HEK293 (cell line): ENCODE measurements around the gene IL1R1.

Experiments used
- CTCF ChIA-PET: fragments of 350-600 bp; formaldehyde crosslinking; extraction: SDS; loops from one replicate; lab custom pipeline; 2021; ENCODE audit warnings: antibody characterized with exemption; lab: Yijun Ruan, JAX
- POLR2A ChIA-PET: fragments of 300-600 bp; formaldehyde crosslinking; extraction: SDS; loops from one replicate; lab custom pipeline; 2020; ENCODE audit warnings: antibody characterized with exemption, inconsistent platforms; lab: Yijun Ruan, JAX
- H3K27ac ChIP-seq: fragments of 200-500 bp; sonication (Bioruptor generic); 2 replicates; pipeline ENCODE4 v1.5.1; 2014; ENCODE audit warnings: low read depth, low read length, control low read depth, inconsistent platforms; ENCODE audit errors: extremely low read depth
- H3K36me3 ChIP-seq, 2 experiments: fragments of 200-500 bp in 1 of 2; sonication (Bioruptor generic) in 1 of 2; 1 replicate in 1 of 2; 2 replicates in 1 of 2; pipeline ENCODE4 v1.5.1; 2014 to 2017; ENCODE audit warnings: inconsistent platforms in 2 of 2, low read length in 2 of 2; ENCODE audit not compliant: control insufficient read depth in 2 of 2, insufficient read depth in 1 of 2
- H3K4me1 ChIP-seq: fragments of 200-500 bp; sonication (Bioruptor generic); 2 replicates; pipeline ENCODE4 v1.5.1; 2014; ENCODE audit warnings: mild to moderate bottlenecking, low read length, inconsistent platforms; ENCODE audit not compliant: control insufficient read depth, insufficient read depth
- H3K4me3 ChIP-seq: 2 replicates; pipeline ENCODE4 v1.5.1; 2011; ENCODE audit warnings: low read depth, mild to moderate bottlenecking, control low read depth, low read length, moderate library complexity
- H3K9me3 ChIP-seq: fragments of 200-500 bp; sonication (Bioruptor generic); 2 replicates; pipeline ENCODE4 v1.5.1; 2014; ENCODE audit warnings: low read depth, low read length, inconsistent platforms; ENCODE audit not compliant: control insufficient read depth, insufficient read depth
- HOXC10 ChIP-seq: sonication (generic); formaldehyde crosslinking; IDR thresholded peaks from 2 replicates; pipeline ENCODE4 v1.8.1; 2023; ENCODE audit warnings: mild to moderate bottlenecking, missing genetic modification reagents
- KLF16 ChIP-seq: fragments of 450-650 bp; formaldehyde crosslinking; IDR thresholded peaks from 2 replicates; pipeline ENCODE4 v1.5.1; 2017; ENCODE audit warnings: missing biosample characterization, missing genetic modification characterization
- SCRT2 ChIP-seq: fragments of 450-650 bp; formaldehyde crosslinking; IDR thresholded peaks from 2 replicates; pipeline ENCODE4 v1.5.1; 2016; ENCODE audit warnings: missing biosample characterization, missing genetic modification characterization
- ZEB2 ChIP-seq: fragments of 450-650 bp; formaldehyde crosslinking; IDR thresholded peaks from 2 replicates; pipeline ENCODE4 v1.5.1; 2016; ENCODE audit warnings: missing biosample characterization, missing genetic modification characterization
- ZFP37 ChIP-seq: fragments of 450-650 bp; formaldehyde crosslinking; IDR thresholded peaks from 2 replicates; pipeline ENCODE4 v1.5.1; 2016; ENCODE audit warnings: missing biosample characterization, missing genetic modification characterization
- ZNF133 ChIP-seq: fragments of 450-650 bp; formaldehyde crosslinking; IDR thresholded peaks from 2 replicates; pipeline ENCODE4 v1.5.1; 2016; ENCODE audit warnings: missing biosample characterization, missing genetic modification characterization
- ZNF140 ChIP-seq: fragments of 450-650 bp; formaldehyde crosslinking; IDR thresholded peaks from 2 replicates; pipeline ENCODE4 v1.5.1; 2016; ENCODE audit warnings: missing biosample characterization, missing genetic modification characterization
- ZNF23 ChIP-seq: fragments of 450-650 bp; formaldehyde crosslinking; IDR thresholded peaks from 2 replicates; pipeline ENCODE4 v1.5.1; 2016; ENCODE audit warnings: missing biosample characterization, missing genetic modification characterization, borderline replicate concordance
- ZNF302 ChIP-seq: fragments of 450-650 bp; formaldehyde crosslinking; IDR thresholded peaks from 2 replicates; pipeline ENCODE4 v1.5.1; 2016; ENCODE audit warnings: missing biosample characterization, missing genetic modification characterization, low read depth
- ZNF324 ChIP-seq: fragments of 450-650 bp; formaldehyde crosslinking; IDR thresholded peaks from 2 replicates; pipeline ENCODE4 v1.5.1; 2016; ENCODE audit warnings: missing biosample characterization, missing genetic modification characterization
- ZNF335 ChIP-seq: fragments of 450-650 bp; formaldehyde crosslinking; conservative IDR thresholded peaks from 2 replicates; pipeline ENCODE4 v1.5.1; 2016; ENCODE audit warnings: missing biosample characterization, missing genetic modification characterization
- ZNF37A ChIP-seq: fragments of 450-650 bp; IDR thresholded peaks from 2 replicates; pipeline ENCODE4 v1.5.1; 2018; ENCODE audit warnings: missing biosample characterization, missing genetic modification characterization
- ZNF404 ChIP-seq: fragments of 450-650 bp; formaldehyde crosslinking; IDR thresholded peaks from 2 replicates; pipeline ENCODE4 v1.5.1; 2017; ENCODE audit warnings: missing biosample characterization, missing genetic modification characterization
- ZNF473 ChIP-seq: fragments of 450-650 bp; formaldehyde crosslinking; IDR thresholded peaks from 2 replicates; pipeline ENCODE4 v1.5.1; 2017; ENCODE audit warnings: missing biosample characterization, missing genetic modification characterization
- ZNF514 ChIP-seq: fragments of 450-650 bp; formaldehyde crosslinking; IDR thresholded peaks from 2 replicates; pipeline ENCODE4 v1.5.1; 2016; ENCODE audit warnings: missing biosample characterization, missing genetic modification characterization
- ZNF548 ChIP-seq: fragments of 450-650 bp; formaldehyde crosslinking; IDR thresholded peaks from 2 replicates; pipeline ENCODE4 v1.5.1; 2016; ENCODE audit warnings: missing biosample characterization, missing genetic modification characterization
- ZNF791 ChIP-seq: fragments of 450-650 bp; formaldehyde crosslinking; IDR thresholded peaks from 2 replicates; pipeline ENCODE4 v1.5.1; 2016; ENCODE audit warnings: missing biosample characterization, missing genetic modification characterization
- ZNF837 ChIP-seq: fragments of 450-650 bp; formaldehyde crosslinking; IDR thresholded peaks from 2 replicates; pipeline ENCODE4 v1.5.1; 2016; ENCODE audit warnings: missing biosample characterization, missing genetic modification characterization
- ZSCAN30 ChIP-seq: fragments of 450-650 bp; IDR thresholded peaks from 2 replicates; pipeline ENCODE4 v1.5.1; 2018; ENCODE audit warnings: missing biosample characterization, mild to moderate bottlenecking, missing genetic modification characterization, moderate library complexity
- TF ChIP-seq, protein P1 (sequence below): fragments of 450-650 bp; formaldehyde crosslinking; IDR thresholded peaks from 2 replicates; pipeline ENCODE4 v1.5.1; 2016; ENCODE audit warnings: missing biosample characterization, missing genetic modification characterization
- TF ChIP-seq, protein P2 (sequence below): fragments of 450-650 bp; formaldehyde crosslinking; IDR thresholded peaks from 2 replicates; pipeline ENCODE4 v1.5.1; 2016; ENCODE audit warnings: missing biosample characterization, missing genetic modification characterization
- TF ChIP-seq, protein P3 (sequence below): fragments of 450-650 bp; formaldehyde crosslinking; conservative IDR thresholded peaks from 2 replicates; pipeline ENCODE4 v1.5.1; 2016; ENCODE audit warnings: low read depth, missing biosample characterization, missing genetic modification characterization
- TF ChIP-seq, protein P4 (sequence below): fragments of 450-650 bp; formaldehyde crosslinking; IDR thresholded peaks from 2 replicates; pipeline ENCODE4 v1.5.1; 2016; ENCODE audit warnings: missing biosample characterization, missing genetic modification characterization, low read depth
- TF ChIP-seq, protein P5 (sequence below): fragments of 450-650 bp; formaldehyde crosslinking; IDR thresholded peaks from 2 replicates; pipeline ENCODE4 v1.5.1; 2016; ENCODE audit warnings: missing biosample characterization, missing genetic modification characterization
- TF ChIP-seq, protein P6 (sequence below): fragments of 450-650 bp; formaldehyde crosslinking; IDR thresholded peaks from 2 replicates; pipeline ENCODE4 v1.5.1; 2016; ENCODE audit warnings: missing biosample characterization, missing genetic modification characterization

Gene IL1R1

DNA sequence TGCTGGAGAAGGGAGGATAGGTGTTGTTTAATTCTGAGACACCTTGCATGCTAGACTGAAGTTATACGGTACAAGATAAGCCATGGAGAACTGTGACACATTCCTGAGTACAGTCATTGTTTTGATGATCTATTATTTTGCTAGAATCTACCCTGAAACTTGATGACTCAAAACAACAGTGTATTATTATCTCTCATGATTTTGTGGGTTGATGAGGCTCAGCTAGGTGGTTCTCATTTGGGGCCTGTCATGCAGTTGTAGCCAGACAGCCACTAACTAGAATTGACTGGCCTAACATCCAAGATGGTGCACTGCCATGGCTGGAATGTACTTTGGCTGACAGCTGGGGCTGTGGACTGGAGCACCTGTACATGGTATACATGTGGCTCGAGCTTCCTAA is 5.4 kb upstream of the IL1R1 start (continued):
- TF ChIP-seq ZNF837 (tag by site-specific recombination) = no peak
- no peak for TF ChIP-seq ZNF324 (tag by site-specific recombination)
- no peak for TF ChIP-seq ZFP37 (tag by site-specific recombination)
- TF ChIP-seq ZNF23 (tag by site-specific recombination) = no peak
- TF ChIP-seq ZNF133 (tag by site-specific recombination) = no peak
- TF ChIP-seq, protein P1, sequence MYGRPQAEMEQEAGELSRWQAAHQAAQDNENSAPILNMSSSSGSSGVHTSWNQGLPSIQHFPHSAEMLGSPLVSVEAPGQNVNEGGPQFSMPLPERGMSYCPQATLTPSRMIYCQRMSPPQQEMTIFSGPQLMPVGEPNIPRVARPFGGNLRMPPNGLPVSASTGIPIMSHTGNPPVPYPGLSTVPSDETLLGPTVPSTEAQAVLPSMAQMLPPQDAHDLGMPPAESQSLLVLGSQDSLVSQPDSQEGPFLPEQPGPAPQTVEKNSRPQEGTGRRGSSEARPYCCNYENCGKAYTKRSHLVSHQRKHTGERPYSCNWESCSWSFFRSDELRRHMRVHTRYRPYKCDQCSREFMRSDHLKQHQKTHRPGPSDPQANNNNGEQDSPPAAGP (tag by site-specific recombination) = no peak
- no peak for TF ChIP-seq ZNF548 (tag by site-specific recombination)
- TF ChIP-seq KLF16 (tag by site-specific recombination) = no peak
- TF ChIP-seq, all 188 proteins: peak for 0

DNA sequence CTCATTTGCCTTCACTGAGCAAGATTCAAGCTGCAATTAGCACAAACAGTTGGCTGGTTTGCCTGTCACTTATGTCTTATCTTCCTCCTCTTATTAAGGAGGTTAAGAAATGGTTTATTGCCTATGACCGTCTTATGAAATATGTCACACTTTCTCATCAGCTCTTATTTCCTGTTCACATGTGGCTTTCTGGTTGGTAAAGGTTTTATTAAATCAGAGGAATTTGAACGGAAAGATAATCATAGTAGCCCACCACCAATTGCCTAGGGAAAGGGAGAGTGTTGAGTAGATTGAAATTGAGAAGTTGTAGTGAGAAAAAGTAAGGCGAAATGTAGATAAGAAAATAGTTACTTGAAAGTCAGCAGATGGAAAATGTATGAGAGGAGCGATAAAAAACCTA is 4.2 kb upstream of the IL1R1 start:
- Histone ChIP-seq H3K4me3 (no peak overlapping the region), H3K4me1 (no peaks in the 10 kb centered on the region), H3K36me3 (no peaks in the 10 kb centered on the region), H3K27ac (no peak overlapping the region)
- POLR2A ChIA-PET = no interaction called here
- TF ChIP-seq SCRT2 (tag by site-specific recombination) = no peak
- no peak for TF ChIP-seq ZNF37A (tag by site-specific recombination)
- no peak for TF ChIP-seq HOXC10 (CRISPR knock-in tag)
- TF ChIP-seq ZNF335 = no peak
- TF ChIP-seq, protein P2, sequence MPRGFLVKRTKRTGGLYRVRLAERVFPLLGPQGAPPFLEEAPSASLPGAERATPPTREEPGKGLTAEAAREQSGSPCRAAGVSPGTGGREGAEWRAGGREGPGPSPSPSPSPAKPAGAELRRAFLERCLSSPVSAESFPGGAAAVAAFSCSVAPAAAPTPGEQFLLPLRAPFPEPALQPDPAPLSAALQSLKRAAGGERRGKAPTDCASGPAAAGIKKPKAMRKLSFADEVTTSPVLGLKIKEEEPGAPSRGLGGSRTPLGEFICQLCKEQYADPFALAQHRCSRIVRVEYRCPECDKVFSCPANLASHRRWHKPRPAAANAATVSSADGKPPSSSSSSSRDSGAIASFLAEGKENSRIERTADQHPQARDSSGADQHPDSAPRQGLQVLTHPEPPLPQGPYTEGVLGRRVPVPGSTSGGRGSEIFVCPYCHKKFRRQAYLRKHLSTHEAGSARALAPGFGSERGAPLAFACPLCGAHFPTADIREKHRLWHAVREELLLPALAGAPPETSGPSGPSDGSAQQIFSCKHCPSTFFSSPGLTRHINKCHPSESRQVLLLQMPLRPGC = no peak
- no peak for TF ChIP-seq ZNF791 (tag by site-specific recombination)
- no peak for TF ChIP-seq ZSCAN30 (tag by site-specific recombination)
- TF ChIP-seq ZEB2 (tag by site-specific recombination) = no peak
- TF ChIP-seq, all 188 proteins: peak for 0
- H3K9me3 ChIP-seq = no peaks in the 10 kb centered on the region
- CTCF ChIA-PET = no interaction called here

DNA sequence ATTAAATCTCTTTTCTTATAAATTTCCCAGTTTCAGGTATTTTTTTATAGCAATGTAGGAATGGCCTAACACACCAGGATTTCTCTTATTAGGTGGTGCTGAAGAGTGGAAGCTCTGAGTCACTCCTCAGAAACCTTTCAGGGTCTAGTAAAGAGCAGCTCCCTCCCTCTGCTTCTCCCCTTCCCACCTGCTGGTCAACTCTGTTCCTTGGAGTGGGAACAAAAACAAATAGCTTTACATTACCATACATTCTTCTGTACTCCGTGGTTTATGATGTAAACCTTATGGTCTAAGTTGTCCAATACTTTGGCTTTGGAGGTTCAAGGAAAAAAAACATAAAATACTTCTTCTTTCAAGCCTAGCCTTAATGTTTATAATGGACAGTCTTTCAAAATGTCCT is 2.7 kb upstream of the IL1R1 start:
- Histone ChIP-seq H3K4me1 (no peaks in the 10 kb centered on the region), H3K36me3 (no peaks in the 10 kb centered on the region), H3K4me3 (no peak overlapping the region), H3K9me3 (no peaks in the 10 kb centered on the region), H3K27ac (no peak overlapping the region)
- ChIA-PET CTCF (no interaction called here), POLR2A (no interaction called here)
- TF ChIP-seq, protein P1 (tag by site-specific recombination) = no peak
- TF ChIP-seq, protein P3, sequence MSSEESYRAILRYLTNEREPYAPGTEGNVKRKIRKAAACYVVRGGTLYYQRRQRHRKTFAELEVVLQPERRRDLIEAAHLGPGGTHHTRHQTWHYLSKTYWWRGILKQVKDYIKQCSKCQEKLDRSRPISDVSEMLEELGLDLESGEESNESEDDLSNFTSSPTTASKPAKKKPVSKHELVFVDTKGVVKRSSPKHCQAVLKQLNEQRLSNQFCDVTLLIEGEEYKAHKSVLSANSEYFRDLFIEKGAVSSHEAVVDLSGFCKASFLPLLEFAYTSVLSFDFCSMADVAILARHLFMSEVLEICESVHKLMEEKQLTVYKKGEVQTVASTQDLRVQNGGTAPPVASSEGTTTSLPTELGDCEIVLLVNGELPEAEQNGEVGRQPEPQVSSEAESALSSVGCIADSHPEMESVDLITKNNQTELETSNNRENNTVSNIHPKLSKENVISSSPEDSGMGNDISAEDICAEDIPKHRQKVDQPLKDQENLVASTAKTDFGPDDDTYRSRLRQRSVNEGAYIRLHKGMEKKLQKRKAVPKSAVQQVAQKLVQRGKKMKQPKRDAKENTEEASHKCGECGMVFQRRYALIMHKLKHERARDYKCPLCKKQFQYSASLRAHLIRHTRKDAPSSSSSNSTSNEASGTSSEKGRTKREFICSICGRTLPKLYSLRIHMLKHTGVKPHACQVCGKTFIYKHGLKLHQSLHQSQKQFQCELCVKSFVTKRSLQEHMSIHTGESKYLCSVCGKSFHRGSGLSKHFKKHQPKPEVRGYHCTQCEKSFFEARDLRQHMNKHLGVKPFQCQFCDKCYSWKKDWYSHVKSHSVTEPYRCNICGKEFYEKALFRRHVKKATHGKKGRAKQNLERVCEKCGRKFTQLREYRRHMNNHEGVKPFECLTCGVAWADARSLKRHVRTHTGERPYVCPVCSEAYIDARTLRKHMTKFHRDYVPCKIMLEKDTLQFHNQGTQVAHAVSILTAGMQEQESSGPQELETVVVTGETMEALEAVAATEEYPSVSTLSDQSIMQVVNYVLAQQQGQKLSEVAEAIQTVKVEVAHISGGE (tag by site-specific recombination) = no peak
- TF ChIP-seq ZNF473 (tag by site-specific recombination) (no peak), ZNF140 (tag by site-specific recombination) (no peak), ZNF404 (tag by site-specific recombination) (no peak), ZNF302 (tag by site-specific recombination) (no peak), ZNF514 (no peak)
- TF ChIP-seq, protein P4, sequence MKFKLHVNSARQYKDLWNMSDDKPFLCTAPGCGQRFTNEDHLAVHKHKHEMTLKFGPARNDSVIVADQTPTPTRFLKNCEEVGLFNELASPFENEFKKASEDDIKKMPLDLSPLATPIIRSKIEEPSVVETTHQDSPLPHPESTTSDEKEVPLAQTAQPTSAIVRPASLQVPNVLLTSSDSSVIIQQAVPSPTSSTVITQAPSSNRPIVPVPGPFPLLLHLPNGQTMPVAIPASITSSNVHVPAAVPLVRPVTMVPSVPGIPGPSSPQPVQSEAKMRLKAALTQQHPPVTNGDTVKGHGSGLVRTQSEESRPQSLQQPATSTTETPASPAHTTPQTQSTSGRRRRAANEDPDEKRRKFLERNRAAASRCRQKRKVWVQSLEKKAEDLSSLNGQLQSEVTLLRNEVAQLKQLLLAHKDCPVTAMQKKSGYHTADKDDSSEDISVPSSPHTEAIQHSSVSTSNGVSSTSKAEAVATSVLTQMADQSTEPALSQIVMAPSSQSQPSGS = no peak
- TF ChIP-seq, protein P5, sequence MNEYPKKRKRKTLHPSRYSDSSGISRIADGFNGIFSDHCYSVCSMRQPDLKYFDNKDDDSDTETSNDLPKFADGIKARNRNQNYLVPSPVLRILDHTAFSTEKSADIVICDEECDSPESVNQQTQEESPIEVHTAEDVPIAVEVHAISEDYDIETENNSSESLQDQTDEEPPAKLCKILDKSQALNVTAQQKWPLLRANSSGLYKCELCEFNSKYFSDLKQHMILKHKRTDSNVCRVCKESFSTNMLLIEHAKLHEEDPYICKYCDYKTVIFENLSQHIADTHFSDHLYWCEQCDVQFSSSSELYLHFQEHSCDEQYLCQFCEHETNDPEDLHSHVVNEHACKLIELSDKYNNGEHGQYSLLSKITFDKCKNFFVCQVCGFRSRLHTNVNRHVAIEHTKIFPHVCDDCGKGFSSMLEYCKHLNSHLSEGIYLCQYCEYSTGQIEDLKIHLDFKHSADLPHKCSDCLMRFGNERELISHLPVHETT (tag by site-specific recombination) = no peak
- TF ChIP-seq, protein P6, sequence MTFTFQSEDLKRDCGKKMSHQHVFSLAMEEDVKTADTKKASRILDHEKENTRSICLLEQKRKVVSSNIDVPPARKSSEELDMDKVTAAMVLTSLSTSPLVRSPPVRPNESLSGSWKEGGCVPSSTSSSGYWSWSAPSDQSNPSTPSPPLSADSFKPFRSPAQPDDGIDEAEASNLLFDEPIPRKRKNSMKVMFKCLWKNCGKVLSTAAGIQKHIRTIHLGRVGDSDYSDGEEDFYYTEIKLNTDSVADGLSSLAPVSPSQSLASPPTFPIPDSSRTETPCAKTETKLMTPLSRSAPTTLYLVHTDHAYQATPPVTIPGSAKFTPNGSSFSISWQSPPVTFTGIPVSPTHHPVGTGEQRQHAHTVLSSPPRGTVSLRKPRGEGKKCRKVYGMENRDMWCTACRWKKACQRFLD (tag by site-specific recombination) = no peak
